Midbrain (tissue), 1 donor: Measurements from ENCODE around the gene TICAM1.

Experiments
- DNase-seq: peaks from one replicate; lab custom pipeline; 2025; lab: John Stamatoyannopoulos, UW

The TICAM1 gene

GRCh38 chr19:4768934-4769777 is 62.4 kb downstream of the TICAM1 start:
- DNase-seq = peak; percentile 76
